Caco-2 (cell line): ENCODE results near the gene CDK15. TPM values are rescaled to one million over a fixed set of nuclear protein-coding genes. Genes with fewer than 3 reads are reported as not detected.

Experiments
- BruUV-seq: library from RNA; stranded (reverse); fragments of 400-500 nt; replicated peaks from 2 replicates; lab custom pipeline; 2021; lab: Mats Ljungman, UMichigan
- CTCF ChIA-PET: fragments of 300-600 bp; sonication (Branson Sonifier 250); formaldehyde crosslinking; loops from one replicate; lab custom pipeline; 2022; ENCODE audit warnings: antibody characterized with exemption; lab: Charles Lee
- POLR2A ChIA-PET: fragments of 300-600 bp; sonication (Branson Sonifier 250); formaldehyde crosslinking; loops from one replicate; lab custom pipeline; 2022; ENCODE audit warnings: antibody characterized with exemption; lab: Charles Lee
- DNase-seq, 2 experiments: peaks; one replicate each; pipeline versions ENCODE4 v3.0.0 to v3.0.0-alpha.2; 2020 to 2022
- H3K27me3 ChIP-seq: replicated peaks from 2 replicates; pipeline ENCODE4 v1.6.0; 2011; ENCODE audit warnings: low read length; ENCODE audit not compliant: control insufficient read depth, insufficient read depth
- H3K36me3 ChIP-seq: 2 replicates; pipeline ENCODE4 v1.5.1; 2011; ENCODE audit warnings: low read length; ENCODE audit not compliant: control insufficient read depth, insufficient read depth
- H3K4me1 ChIP-seq: fragments of 250-450 bp; sonication (Bioruptor Pico); 2 replicates; pipeline ENCODE4 v1.5.1; 2020; ENCODE audit warnings: mild to moderate bottlenecking
- H3K4me3 ChIP-seq: 2 replicates; pipeline ENCODE4 v1.5.1; 2011; ENCODE audit warnings: low read depth, mild to moderate bottlenecking, control low read depth, low read length
- H3K9me3 ChIP-seq: fragments of 250-450 bp; sonication (Bioruptor Pico); 2 replicates; pipeline ENCODE4 v1.5.1; 2020; ENCODE audit warnings: mild to moderate bottlenecking, moderate library complexity
- H3K27ac Mint-ChIP-seq: one replicate; pipeline ENCODE4 v1.8.0; 2022; ENCODE audit warnings: mixed read lengths; ENCODE audit not compliant: unreplicated experiment
- H3K27me3 Mint-ChIP-seq: one replicate; pipeline ENCODE4 v1.8.0; 2022; ENCODE audit warnings: mixed read lengths; ENCODE audit not compliant: insufficient read depth, unreplicated experiment
- H3K36me3 Mint-ChIP-seq: one replicate; pipeline ENCODE4 v1.8.0; 2022; ENCODE audit warnings: mild to moderate bottlenecking, mixed read lengths; ENCODE audit not compliant: insufficient read depth, unreplicated experiment
- H3K4me1 Mint-ChIP-seq: one replicate; pipeline ENCODE4 v1.8.0; 2022; ENCODE audit warnings: low read depth, mixed read lengths; ENCODE audit not compliant: unreplicated experiment
- H3K4me3 Mint-ChIP-seq: one replicate; pipeline ENCODE4 v1.8.0; 2022; ENCODE audit warnings: mild to moderate bottlenecking, moderate library complexity, mixed read lengths; ENCODE audit not compliant: unreplicated experiment
- H3K9me3 Mint-ChIP-seq: one replicate; pipeline ENCODE4 v1.8.0; 2022; ENCODE audit warnings: mixed read lengths; ENCODE audit not compliant: unreplicated experiment
- intact Hi-C: fragments of 100-400 bp; cut with micrococcal nuclease; formaldehyde crosslinking; loops from one replicate; pipeline ENCODE4 v1.10.0; 2022; ENCODE audit not compliant: unreplicated experiment
- total RNA-seq: library from RNA; stranded (reverse); gene quantifications from 2 replicates; pipeline ENCODE4 v1.2.3, GENCODE V29; 2022
- TF ChIP-seq, protein P1 (sequence below), 2 experiments: fragments of 200-600 bp in 1 of 2; IDR thresholded peaks; 1 replicate in 1 of 2; 2 replicates in 1 of 2; pipeline versions ENCODE4 v1.5.1 to v1.8.0; 2011 to 2022; ENCODE audit warnings: antibody characterized with exemption in 1 of 2, control low read depth in 1 of 2, inconsistent platforms in 1 of 2, low read depth in 1 of 2, low read length in 1 of 2, mild to moderate bottlenecking in 1 of 2, moderate library complexity in 1 of 2; ENCODE audit not compliant: insufficient read depth in 1 of 2, severe bottlenecking in 1 of 2, unreplicated experiment in 1 of 2

The CDK15 gene
- total RNA-seq, 1 experiment from 2014 or later: not detected

DNA sequence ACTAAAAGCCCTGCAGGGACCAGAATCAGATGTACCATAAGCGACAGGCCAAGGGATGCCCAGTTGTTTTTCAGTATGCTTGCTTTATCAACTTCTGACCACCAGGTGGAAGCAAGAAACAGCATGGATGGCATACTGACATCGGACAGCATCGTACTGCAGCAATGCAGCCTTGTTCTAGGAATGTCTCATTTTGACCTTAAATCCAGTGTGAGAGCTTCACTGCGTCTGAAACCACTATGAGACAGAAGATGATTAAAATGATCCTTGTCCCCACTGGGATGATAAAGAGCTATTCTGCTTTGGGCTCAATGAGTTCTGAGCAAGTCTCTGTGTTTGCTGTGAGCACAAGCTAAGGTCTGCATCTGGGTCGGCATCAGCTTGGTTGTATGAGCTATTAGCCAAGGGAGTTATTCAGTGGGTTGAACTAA lies 54.3 kb downstream of the CDK15 start:
- CTCF ChIA-PET: interaction anchor here (0.6 to 1.7 kb wide), 16 partner anchors 30 to 317 kb away, joined by 3 to 9 read pairs (median 3); no protein-coding TSS in a partner anchor
- Histone ChIP-seq H3K4me1 (peaks cover 14% of the 10 kb centered on the region), H3K9me3 (no peaks in the 10 kb centered on the region), H3K27me3 (no peaks in the 10 kb centered on the region), H3K4me3 (no peak overlapping the region), H3K36me3 (no peaks in the 10 kb centered on the region)
- no TSS peak for BruUV-seq
- H3K4me3 Mint-ChIP-seq: no peak overlapping the region
- H3K36me3 Mint-ChIP-seq: peaks cover 2% of the 10 kb centered on the region
- no peaks in the 10 kb centered on the region for H3K27me3 Mint-ChIP-seq
- H3K27ac Mint-ChIP-seq: no peak overlapping the region
- DNase-seq: peak; percentile 60 to 77
- TF ChIP-seq, protein P1, sequence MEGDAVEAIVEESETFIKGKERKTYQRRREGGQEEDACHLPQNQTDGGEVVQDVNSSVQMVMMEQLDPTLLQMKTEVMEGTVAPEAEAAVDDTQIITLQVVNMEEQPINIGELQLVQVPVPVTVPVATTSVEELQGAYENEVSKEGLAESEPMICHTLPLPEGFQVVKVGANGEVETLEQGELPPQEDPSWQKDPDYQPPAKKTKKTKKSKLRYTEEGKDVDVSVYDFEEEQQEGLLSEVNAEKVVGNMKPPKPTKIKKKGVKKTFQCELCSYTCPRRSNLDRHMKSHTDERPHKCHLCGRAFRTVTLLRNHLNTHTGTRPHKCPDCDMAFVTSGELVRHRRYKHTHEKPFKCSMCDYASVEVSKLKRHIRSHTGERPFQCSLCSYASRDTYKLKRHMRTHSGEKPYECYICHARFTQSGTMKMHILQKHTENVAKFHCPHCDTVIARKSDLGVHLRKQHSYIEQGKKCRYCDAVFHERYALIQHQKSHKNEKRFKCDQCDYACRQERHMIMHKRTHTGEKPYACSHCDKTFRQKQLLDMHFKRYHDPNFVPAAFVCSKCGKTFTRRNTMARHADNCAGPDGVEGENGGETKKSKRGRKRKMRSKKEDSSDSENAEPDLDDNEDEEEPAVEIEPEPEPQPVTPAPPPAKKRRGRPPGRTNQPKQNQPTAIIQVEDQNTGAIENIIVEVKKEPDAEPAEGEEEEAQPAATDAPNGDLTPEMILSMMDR (IDR thresholded peaks at IDR 0.05; ENCODE audit: insufficient read depth in 1 of 2, low read depth in 1 of 2, low read length in 1 of 2, severe bottlenecking in 1 of 2, unreplicated experiment in 1 of 2): peak; percentile 79 to 83
- no peaks in the 10 kb centered on the region for H3K9me3 Mint-ChIP-seq
- intact Hi-C loops: loop anchor here (1.0 to 2.0 kb wide), 7 partner anchors 64 to 318 kb away; partner anchors contain the start of gene FZD7
- POLR2A ChIA-PET: interaction anchor here (0.6 kb wide), 1 partner anchor 404 kb away, joined by 3 read pairs; no protein-coding TSS in a partner anchor
- H3K4me1 Mint-ChIP-seq: peaks cover 18% of the 10 kb centered on the region

DNA sequence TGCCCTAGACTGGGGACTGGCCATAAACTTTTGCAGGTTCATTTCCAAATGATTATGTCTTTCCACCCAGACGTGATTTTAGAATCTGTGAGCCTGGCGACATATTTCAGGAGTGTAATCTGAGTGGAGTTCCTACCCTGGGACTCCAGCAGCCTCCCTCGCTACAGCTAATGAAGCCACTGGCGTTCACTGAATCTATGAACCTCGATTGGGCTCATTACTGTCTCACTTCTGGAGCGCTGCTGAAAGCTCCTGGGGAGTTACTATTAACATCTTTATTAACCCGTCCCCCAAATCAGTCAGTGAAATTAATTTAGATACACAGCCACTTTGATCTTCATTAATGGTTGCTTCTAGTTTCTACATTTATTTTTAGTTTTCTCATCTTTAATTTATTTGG lies 56.5 kb downstream of the CDK15 start:
- CTCF ChIA-PET: interaction anchor here (1.5 kb wide), 1 partner anchor 296 kb away, joined by 3 read pairs; no protein-coding TSS in a partner anchor

DNA sequence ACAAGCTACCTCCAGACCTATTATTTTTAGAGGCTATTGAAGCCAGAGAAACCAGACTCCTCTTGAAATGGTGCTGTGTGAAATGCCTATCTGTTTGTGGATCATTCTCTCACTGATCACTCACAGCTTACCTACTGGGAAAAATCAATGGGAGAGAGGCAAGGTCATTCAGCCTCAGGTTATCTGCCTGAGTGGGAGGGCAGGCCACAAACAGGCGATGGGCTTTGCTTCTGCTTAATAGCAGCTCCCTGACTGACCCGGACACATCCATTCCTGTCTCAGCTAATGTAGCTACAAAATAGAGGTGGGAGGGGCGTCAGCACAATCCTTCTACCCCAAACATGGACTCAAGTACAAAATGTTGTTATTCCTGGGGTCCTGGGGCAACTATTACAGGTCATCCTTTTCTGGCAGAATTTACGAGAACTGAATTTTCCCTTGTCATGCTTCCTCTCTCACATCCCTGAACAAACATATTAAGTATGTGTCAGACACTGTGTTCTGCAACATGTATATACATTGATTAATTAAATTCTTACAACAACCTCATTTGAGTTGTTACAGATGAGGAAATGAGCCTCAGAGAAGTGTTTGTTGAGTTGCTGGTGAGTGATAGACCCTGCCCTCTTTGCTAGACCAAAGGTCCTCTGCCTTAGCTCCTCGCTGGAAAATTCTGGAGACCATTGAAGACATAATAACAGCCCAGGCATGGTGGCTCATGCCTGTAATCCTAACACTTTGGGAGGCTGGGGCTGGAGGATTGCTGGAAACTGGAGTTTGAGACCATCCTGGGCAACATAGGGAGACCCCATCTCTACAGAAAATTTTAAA lies 60.5 kb downstream of the CDK15 start:
- H3K4me1 Mint-ChIP-seq: peaks cover 36% of the 10 kb centered on the region
- H3K4me3 Mint-ChIP-seq: peak overlapping the region; percentile 43
- Histone ChIP-seq H3K9me3 (no peaks in the 10 kb centered on the region), H3K4me1 (peaks cover 33% of the 10 kb centered on the region), H3K27me3 (no peaks in the 10 kb centered on the region), H3K4me3 (no peak overlapping the region), H3K36me3 (no peaks in the 10 kb centered on the region)
- peaks cover 12% of the 10 kb centered on the region for H3K36me3 Mint-ChIP-seq
- CTCF ChIA-PET: interaction anchor here (0.7 to 1.2 kb wide), 4 partner anchors 63 to 292 kb away, joined by 3 to 5 read pairs (median 4); no protein-coding TSS in a partner anchor
- POLR2A ChIA-PET: interaction anchor here (0.6 kb wide), 2 partner anchors 42 to 270 kb away, joined by 3 read pairs; no protein-coding TSS in a partner anchor
- intact Hi-C loops: loop anchor here (1.0 to 2.0 kb wide), 3 partner anchors 42 to 268 kb away; no protein-coding TSS in a partner anchor
- H3K27ac Mint-ChIP-seq: peak overlapping the region; percentile 80
- no TSS peak for BruUV-seq
- peak; percentile 43 to 75 for DNase-seq
- no peaks in the 10 kb centered on the region for H3K27me3 Mint-ChIP-seq
- no peaks in the 10 kb centered on the region for H3K9me3 Mint-ChIP-seq
- TF ChIP-seq, protein P1 (IDR thresholded peaks at IDR 0.05; ENCODE audit: insufficient read depth in 1 of 2, low read depth in 1 of 2, low read length in 1 of 2, severe bottlenecking in 1 of 2, unreplicated experiment in 1 of 2): no peak

More for the DNA sequence above, 56.5 kb downstream of the CDK15 start:
- no peak overlapping the region for H3K4me3 Mint-ChIP-seq
- peaks cover 37% of the 10 kb centered on the region for H3K4me1 Mint-ChIP-seq
- no TSS peak for BruUV-seq
- Histone ChIP-seq H3K9me3 (no peaks in the 10 kb centered on the region), H3K36me3 (no peaks in the 10 kb centered on the region), H3K4me3 (no peak overlapping the region), H3K4me1 (peaks cover 32% of the 10 kb centered on the region), H3K27me3 (no peaks in the 10 kb centered on the region)
- H3K27me3 Mint-ChIP-seq: no peaks in the 10 kb centered on the region
- no peaks in the 10 kb centered on the region for H3K9me3 Mint-ChIP-seq
- no peak for DNase-seq
- no peak overlapping the region for H3K27ac Mint-ChIP-seq
- POLR2A ChIA-PET: no interaction called here
- TF ChIP-seq, protein P1 (IDR thresholded peaks at IDR 0.05; ENCODE audit: insufficient read depth in 1 of 2, low read depth in 1 of 2, low read length in 1 of 2, severe bottlenecking in 1 of 2, unreplicated experiment in 1 of 2): no peak
- H3K36me3 Mint-ChIP-seq: peaks cover 7% of the 10 kb centered on the region
- intact Hi-C loops: no loop called here
